ENCODE data around the gene DDO. TPM values are rescaled to one million over a fixed set of nuclear protein-coding genes. Genes with fewer than 3 reads are reported as not detected.

DDO gene
- total and polyA plus RNA-seq, 9 of the 15 experiments (the other 6 are each of a cell fraction or from before 2014, with no cell fraction given), result not detected

DNA sequence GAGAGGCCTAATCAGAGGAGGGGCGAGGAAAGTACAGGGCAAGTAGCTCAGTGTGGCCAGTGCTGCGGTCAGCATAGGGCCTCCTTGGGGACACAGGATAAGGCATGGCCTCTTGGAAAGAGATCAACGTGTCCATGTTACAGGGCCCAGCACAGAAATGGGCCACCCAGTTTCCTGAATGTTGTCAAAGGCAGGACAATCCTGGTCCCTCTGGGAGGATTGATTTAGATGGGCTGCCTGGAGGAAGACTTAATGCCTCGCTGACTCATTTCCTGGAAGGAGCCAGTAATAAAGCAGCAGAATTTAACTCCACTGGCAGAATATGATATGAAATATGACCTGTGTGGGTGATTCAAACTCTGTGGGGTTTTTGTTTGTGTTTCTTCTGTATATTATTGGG lies 16.6 kb downstream of the DDO start (continued):
- TF ChIP-seq, protein P1, sequence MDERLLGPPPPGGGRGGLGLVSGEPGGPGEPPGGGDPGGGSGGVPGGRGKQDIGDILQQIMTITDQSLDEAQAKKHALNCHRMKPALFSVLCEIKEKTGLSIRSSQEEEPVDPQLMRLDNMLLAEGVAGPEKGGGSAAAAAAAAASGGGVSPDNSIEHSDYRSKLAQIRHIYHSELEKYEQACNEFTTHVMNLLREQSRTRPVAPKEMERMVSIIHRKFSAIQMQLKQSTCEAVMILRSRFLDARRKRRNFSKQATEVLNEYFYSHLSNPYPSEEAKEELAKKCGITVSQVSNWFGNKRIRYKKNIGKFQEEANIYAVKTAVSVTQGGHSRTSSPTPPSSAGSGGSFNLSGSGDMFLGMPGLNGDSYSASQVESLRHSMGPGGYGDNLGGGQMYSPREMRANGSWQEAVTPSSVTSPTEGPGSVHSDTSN (CRISPR knock-in tag; IDR thresholded peaks at IDR 0.05; ENCODE audit: low read depth), result no peak
- TF ChIP-seq, protein P1 (tag; conservative IDR thresholded peaks at IDR 0.05; ENCODE audit: low read depth), result peak; percentile 25; the same call in 1 of the 2 replicates
- no peak for TF ChIP-seq SRSF3 (IDR thresholded peaks at IDR 0.05; ENCODE audit: insufficient read depth, low read length)
- TF ChIP-seq TAF1 (IDR thresholded peaks at IDR 0.05; ENCODE audit: control insufficient read depth, extremely low read depth, insufficient read depth, low read length, severe bottlenecking), result no peak
- TF ChIP-seq HNRNPUL1 (IDR thresholded peaks at IDR 0.05; ENCODE audit: low read length), result no peak
- no peak for TF ChIP-seq IRF2 (CRISPR knock-in tag; IDR thresholded peaks at IDR 0.05)
- peak; percentile 83 for TF ChIP-seq FOSL1 (tag; conservative IDR thresholded peaks at IDR 0.05)
- peak; percentile 33 for TF ChIP-seq MEIS2 (IDR thresholded peaks at IDR 0.05; ENCODE audit: partially characterized antibody)
- TF ChIP-seq SMC3 (conservative IDR thresholded peaks at IDR 0.05; ENCODE audit: insufficient read depth, low read depth, low read length), result no peak
- no peak for TF ChIP-seq ZNF830 (CRISPR knock-in tag; IDR thresholded peaks at IDR 0.05)
- TF ChIP-seq ARNT (IDR thresholded peaks at IDR 0.05), result no peak
- 0 out of 2 replicates have a peak, but pooled peaks have one; percentile 17 for TF ChIP-seq ETV1 (tag; conservative IDR thresholded peaks at IDR 0.05; ENCODE audit: low read depth)
- TF ChIP-seq TRIM28 (IDR thresholded peaks at IDR 0.05), result no peak
- TF ChIP-seq KLF16 (IDR thresholded peaks at IDR 0.05), result no peak
- no peak for TF ChIP-seq RBM39 (optimal IDR thresholded peaks at IDR 0.05; ENCODE audit: low read depth, low read length)
- TF ChIP-seq, protein P2, sequence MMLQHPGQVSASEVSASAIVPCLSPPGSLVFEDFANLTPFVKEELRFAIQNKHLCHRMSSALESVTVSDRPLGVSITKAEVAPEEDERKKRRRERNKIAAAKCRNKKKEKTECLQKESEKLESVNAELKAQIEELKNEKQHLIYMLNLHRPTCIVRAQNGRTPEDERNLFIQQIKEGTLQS (IDR thresholded peaks at IDR 0.05), result peak; percentile 29; the same call in 1 of the 2 replicates
- TF ChIP-seq, protein P2 (CRISPR knock-in tag; conservative IDR thresholded peaks at IDR 0.05), result no peak
- TF ChIP-seq, protein P3, sequence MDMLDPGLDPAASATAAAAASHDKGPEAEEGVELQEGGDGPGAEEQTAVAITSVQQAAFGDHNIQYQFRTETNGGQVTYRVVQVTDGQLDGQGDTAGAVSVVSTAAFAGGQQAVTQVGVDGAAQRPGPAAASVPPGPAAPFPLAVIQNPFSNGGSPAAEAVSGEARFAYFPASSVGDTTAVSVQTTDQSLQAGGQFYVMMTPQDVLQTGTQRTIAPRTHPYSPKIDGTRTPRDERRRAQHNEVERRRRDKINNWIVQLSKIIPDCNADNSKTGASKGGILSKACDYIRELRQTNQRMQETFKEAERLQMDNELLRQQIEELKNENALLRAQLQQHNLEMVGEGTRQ (CRISPR knock-in tag; IDR thresholded peaks at IDR 0.05), result no peak
- TF ChIP-seq, protein P4, sequence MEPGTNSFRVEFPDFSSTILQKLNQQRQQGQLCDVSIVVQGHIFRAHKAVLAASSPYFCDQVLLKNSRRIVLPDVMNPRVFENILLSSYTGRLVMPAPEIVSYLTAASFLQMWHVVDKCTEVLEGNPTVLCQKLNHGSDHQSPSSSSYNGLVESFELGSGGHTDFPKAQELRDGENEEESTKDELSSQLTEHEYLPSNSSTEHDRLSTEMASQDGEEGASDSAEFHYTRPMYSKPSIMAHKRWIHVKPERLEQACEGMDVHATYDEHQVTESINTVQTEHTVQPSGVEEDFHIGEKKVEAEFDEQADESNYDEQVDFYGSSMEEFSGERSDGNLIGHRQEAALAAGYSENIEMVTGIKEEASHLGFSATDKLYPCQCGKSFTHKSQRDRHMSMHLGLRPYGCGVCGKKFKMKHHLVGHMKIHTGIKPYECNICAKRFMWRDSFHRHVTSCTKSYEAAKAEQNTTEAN (CRISPR knock-in tag; IDR thresholded peaks at IDR 0.05), result no peak
- TF ChIP-seq, protein P5, sequence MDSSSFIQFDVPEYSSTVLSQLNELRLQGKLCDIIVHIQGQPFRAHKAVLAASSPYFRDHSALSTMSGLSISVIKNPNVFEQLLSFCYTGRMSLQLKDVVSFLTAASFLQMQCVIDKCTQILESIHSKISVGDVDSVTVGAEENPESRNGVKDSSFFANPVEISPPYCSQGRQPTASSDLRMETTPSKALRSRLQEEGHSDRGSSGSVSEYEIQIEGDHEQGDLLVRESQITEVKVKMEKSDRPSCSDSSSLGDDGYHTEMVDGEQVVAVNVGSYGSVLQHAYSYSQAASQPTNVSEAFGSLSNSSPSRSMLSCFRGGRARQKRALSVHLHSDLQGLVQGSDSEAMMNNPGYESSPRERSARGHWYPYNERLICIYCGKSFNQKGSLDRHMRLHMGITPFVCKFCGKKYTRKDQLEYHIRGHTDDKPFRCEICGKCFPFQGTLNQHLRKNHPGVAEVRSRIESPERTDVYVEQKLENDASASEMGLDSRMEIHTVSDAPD (CRISPR knock-in tag; IDR thresholded peaks at IDR 0.05), result no peak
- TF ChIP-seq MCM5 (IDR thresholded peaks at IDR 0.05; ENCODE audit: low read depth), result no peak
- TF ChIP-seq PCBP2 (IDR thresholded peaks at IDR 0.05; ENCODE audit: low read depth, low read length, poor library complexity, severe bottlenecking), result no peak
